ENCODE data around the gene RASGRP3.

- TF ChIP-seq CTCF (IDR thresholded peaks at IDR 0.05 in 8 of 11, conservative IDR thresholded peaks at IDR 0.05 in 3 of 11) (no peak), POLR2A (IDR thresholded peaks at IDR 0.05) (no peak)
Observed at GRCh38 chr2:33498291-33498956, 22.0 kb downstream of the RASGRP3 start.
